CD4-positive, alpha-beta T cell treated with Interferon gamma for 1 hour (primary cell): Measurements from ENCODE around the gene RPL5.

Source experiments
- DNase-seq: peaks from one replicate; pipeline ENCODE4 v3.0.0-alpha.2; 2020

Gene RPL5

GRCh38 chr1:92858564-92859399 lies 26.9 kb downstream of the RPL5 start:
- peak; percentile 40 for DNase-seq

GRCh38 chr1:92859400-92860039 lies 27.7 kb downstream of the RPL5 start:
- no peak for DNase-seq

GRCh38 chr1:92862605-92863004 lies 30.8 kb downstream of the RPL5 start:
- DNase-seq = no peak

GRCh38 chr1:92864131-92864530 lies 32.3 kb downstream of the RPL5 start:
- no peak for DNase-seq

GRCh38 chr1:92870591-92870990 lies 38.8 kb downstream of the RPL5 start:
- no peak for DNase-seq

GRCh38 chr1:92872719-92873118 lies 40.9 kb downstream of the RPL5 start:
- DNase-seq = no peak

GRCh38 chr1:92874987-92875386 lies 43.1 kb downstream of the RPL5 start:
- no peak for DNase-seq

GRCh38 chr1:92876351-92876750 lies 44.5 kb downstream of the RPL5 start:
- no peak for DNase-seq

- no peak for DNase-seq
These were observed 45.4 kb downstream of the RPL5 start for GRCh38 chr1:92877081-92877711.

- DNase-seq = no peak
These were observed 46.0 kb downstream of the RPL5 start for GRCh38 chr1:92877792-92878191.

GRCh38 chr1:92879316-92879968 lies 47.6 kb downstream of the RPL5 start:
- DNase-seq = no peak

GRCh38 chr1:92881391-92881790 lies 49.6 kb downstream of the RPL5 start:
- DNase-seq = no peak

GRCh38 chr1:92882819-92883218 lies 51.0 kb downstream of the RPL5 start:
- DNase-seq = peak; percentile 49

- no peak for DNase-seq
These were observed 51.5 kb downstream of the RPL5 start for GRCh38 chr1:92883297-92883696.

GRCh38 chr1:92884195-92884594 lies 52.4 kb downstream of the RPL5 start:
- DNase-seq = no peak

- DNase-seq = no peak
These were observed 55.1 kb downstream of the RPL5 start for GRCh38 chr1:92886886-92887419.

GRCh38 chr1:92887465-92887864 lies 55.6 kb downstream of the RPL5 start:
- no peak for DNase-seq
